ENCODE measurements around the gene MYL4.

GRCh38 chr17:47230864-47231263, 21.7 kb downstream of the MYL4 start:
- TF ChIP-seq POLR2A (IDR thresholded peaks at IDR 0.05; ENCODE audit: low read depth, low read length): no peak
- TF ChIP-seq POLR2AphosphoS5 (IDR thresholded peaks at IDR 0.05; ENCODE audit: low read depth, low read length): no peak
- TF ChIP-seq TAF1 (IDR thresholded peaks at IDR 0.05; ENCODE audit: low read depth, low read length): no peak
- TF ChIP-seq PAX5 (IDR thresholded peaks at IDR 0.05; ENCODE audit: insufficient read depth, low read length, severe bottlenecking): no peak
- no peak for TF ChIP-seq SPI1 (IDR thresholded peaks at IDR 0.05; ENCODE audit: low read depth, low read length)
- TF ChIP-seq POU2F2 (IDR thresholded peaks at IDR 0.05; ENCODE audit: low read depth, low read length): no peak
